NK-92 treated with Interleukin-12 subunit alpha and Interleukin-12 subunit beta, amount 100 ng/mL, for 24 hours (cell line): ENCODE results near the gene KIF2C.
"Not testable (repeated sequence)": the region's sequence is repeated elsewhere in the genome, so short reads cannot be mapped to it uniquely, and the experiment has no call there.

Source experiments
- DNase-seq: peaks from one replicate; lab custom pipeline; 2025; lab: John Stamatoyannopoulos, UW

Gene KIF2C

GRCh38 chr1:44812822-44813543, 73.3 kb downstream of the KIF2C start:
- DNase-seq, result no peak

DNA sequence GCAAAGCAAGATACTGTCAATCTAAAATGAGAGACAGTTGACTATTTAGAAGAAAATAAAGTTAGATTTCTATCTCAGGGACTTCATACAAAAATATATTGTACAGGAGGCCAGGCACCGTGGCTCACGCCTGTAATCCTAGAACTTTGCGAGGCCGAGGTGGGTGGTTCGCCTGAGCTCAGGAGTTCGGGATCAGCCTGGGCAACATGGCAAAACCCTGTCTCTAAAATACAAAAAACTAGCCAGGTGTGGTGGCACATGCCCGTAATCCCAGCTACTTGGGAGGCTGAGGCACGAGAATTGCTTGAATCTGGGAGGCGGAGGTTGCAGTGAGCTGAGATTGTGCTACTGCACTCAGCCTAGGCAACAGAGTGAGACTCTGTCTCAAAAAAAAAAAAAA, 76.3 kb downstream of the KIF2C start:
- not testable (repeated sequence) for DNase-seq

DNA sequence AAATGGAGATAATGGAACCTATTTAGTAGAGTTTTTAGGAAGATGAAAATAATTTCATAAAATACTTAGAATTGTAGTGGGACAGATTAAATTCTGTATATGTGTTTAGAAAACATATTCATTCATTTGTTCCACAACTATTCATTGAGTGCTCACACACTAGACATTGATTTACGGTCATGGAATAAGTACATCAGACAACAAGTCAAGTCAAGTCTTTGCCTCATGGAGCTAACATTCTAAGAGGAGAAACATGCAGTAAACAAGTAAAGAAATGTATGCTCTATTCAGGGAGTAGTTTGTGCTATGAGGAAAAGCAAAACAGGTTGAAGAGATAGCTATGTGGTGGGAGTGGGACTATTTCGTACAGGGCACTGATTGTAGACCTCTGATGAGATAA, 77.7 kb downstream of the KIF2C start:
- no peak for DNase-seq
